BE2C (cell line): ENCODE data around the gene KCNK10.

Experiments
- DNase-seq: peaks from one replicate; pipeline ENCODE4 v3.0.0-alpha.2; 2020
- H3K27me3 ChIP-seq: fragments of 250-450 bp; sonication (Bioruptor Pico); 2 replicates; pipeline ENCODE4 v1.5.1; 2020; ENCODE audit warnings: mild to moderate bottlenecking
- H3K36me3 ChIP-seq: fragments of 250-450 bp; sonication (Bioruptor Pico); 2 replicates; pipeline ENCODE4 v1.5.1; 2020; ENCODE audit warnings: mild to moderate bottlenecking
- H3K4me1 ChIP-seq: fragments of 250-450 bp; sonication (Bioruptor Pico); 2 replicates; pipeline ENCODE4 v1.5.1; 2020
- H3K4me3 ChIP-seq: 2 replicates; pipeline ENCODE4 v1.5.1; 2011; ENCODE audit warnings: low read depth, low read length
- H3K9me3 ChIP-seq: fragments of 250-450 bp; sonication (Bioruptor Pico); 2 replicates; pipeline ENCODE4 v1.5.1; 2020
- CTCF ChIP-seq: IDR thresholded peaks from 2 replicates; pipeline ENCODE4 v1.5.1; 2012; ENCODE audit warnings: mild to moderate bottlenecking, low read depth, low read length

KCNK10 gene

DNA sequence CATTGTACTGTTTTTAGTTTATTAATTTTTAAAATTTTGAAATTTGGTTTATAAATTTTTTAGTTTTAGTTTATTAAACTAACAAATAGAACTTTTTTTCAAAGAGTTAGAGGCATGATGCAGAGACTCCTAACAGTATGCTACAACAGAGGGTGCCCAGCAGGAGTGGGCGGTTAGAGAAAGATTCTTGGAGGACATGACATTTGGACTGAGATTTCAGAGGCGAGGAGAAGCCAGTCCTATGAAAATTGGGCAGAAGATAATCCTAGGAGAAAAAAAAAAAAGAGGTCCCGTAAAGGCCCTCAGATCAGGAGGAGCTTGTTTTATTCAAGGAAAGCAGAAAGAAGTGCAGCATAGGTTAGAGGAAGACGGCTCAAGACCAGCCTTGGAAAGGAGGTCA, 21.7 kb downstream of the KCNK10 start:
- no peak for TF ChIP-seq CTCF
- no peak for DNase-seq
- H3K4me3 ChIP-seq = no peak overlapping the region
- no peaks in the 10 kb centered on the region for H3K36me3 ChIP-seq
- no peaks in the 10 kb centered on the region for H3K9me3 ChIP-seq
- peaks cover 4% of the 10 kb centered on the region; the same call in 1 of the 2 replicates for H3K27me3 ChIP-seq
- no peaks in the 10 kb centered on the region; the same call in 1 of the 2 replicates for H3K4me1 ChIP-seq

- Histone ChIP-seq H3K9me3 (no peaks in the 10 kb centered on the region), H3K27me3 (peaks cover 4% of the 10 kb centered on the region; the same call in 1 of the 2 replicates), H3K4me3 (no peak overlapping the region), H3K36me3 (no peaks in the 10 kb centered on the region), H3K4me1 (no peaks in the 10 kb centered on the region; the same call in 1 of the 2 replicates)
- DNase-seq = no peak
- no peak for TF ChIP-seq CTCF
Measured at GRCh38 chr14:88300817-88301216, 22.3 kb downstream of the KCNK10 start.

DNA sequence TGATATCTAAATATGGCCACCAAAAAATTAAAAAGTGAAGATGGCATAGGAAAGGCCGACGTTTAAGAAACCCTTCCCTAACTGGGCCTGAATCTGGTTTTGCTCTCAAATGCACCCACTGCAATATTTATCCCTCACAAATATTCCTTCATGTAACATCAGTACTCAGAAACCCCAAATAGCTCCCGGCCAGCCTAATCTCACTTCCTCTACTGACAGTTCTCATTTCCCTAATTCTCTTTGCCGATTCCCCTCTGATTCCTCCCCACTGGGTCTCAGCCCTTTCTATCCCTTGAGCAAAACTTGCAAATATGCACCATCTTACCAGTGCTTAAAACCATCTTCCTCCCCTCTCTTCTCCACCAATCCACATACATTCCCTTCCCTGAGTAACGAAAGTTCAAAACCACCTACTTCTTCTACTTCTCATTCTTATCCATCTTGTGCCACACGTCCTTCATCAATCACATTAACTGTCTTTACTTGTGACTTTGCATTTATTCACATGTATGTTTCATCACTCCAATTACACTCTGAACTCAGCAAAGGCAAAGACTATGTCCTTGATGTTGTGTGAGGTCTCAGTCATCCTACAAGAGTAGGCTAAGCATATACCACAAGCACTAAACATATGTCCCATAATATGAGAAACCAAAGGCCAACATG, 23.1 kb downstream of the KCNK10 start:
- no peak overlapping the region for H3K4me3 ChIP-seq
- TF ChIP-seq CTCF = no peak
- peaks cover 4% of the 10 kb centered on the region; the same call in 1 of the 2 replicates for H3K27me3 ChIP-seq
- H3K36me3 ChIP-seq = no peaks in the 10 kb centered on the region
- no peaks in the 10 kb centered on the region; the same call in 1 of the 2 replicates for H3K4me1 ChIP-seq
- no peaks in the 10 kb centered on the region for H3K9me3 ChIP-seq
- DNase-seq = no peak

GRCh38 chr14:88297306-88297705, 25.8 kb downstream of the KCNK10 start:
- TF ChIP-seq CTCF = no peak
- peaks cover 4% of the 10 kb centered on the region; the same call in 1 of the 2 replicates for H3K27me3 ChIP-seq
- no peaks in the 10 kb centered on the region; the same call in 1 of the 2 replicates for H3K4me1 ChIP-seq
- no peak overlapping the region for H3K4me3 ChIP-seq
- no peaks in the 10 kb centered on the region for H3K9me3 ChIP-seq
- H3K36me3 ChIP-seq = no peaks in the 10 kb centered on the region
- DNase-seq = no peak

DNA sequence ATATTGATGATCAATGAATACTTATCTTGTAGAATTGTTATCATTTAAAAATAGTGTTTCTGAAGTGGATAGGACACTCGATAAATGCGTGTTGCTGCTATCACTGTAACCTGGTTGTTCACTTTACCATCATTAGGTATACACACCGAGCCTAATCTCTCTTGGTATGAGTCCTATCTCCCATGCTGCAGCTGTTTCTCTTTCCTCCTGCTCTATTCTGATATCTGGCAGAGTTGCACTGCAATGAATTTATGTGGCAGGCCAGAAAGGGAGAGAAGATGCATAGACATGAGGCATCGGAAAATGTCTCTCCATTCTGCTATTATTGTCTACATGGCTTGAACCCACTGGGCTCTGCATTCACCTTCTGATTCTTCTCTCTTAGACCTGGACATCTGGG, 26.7 kb downstream of the KCNK10 start:
- no peak overlapping the region for H3K4me3 ChIP-seq
- no peaks in the 10 kb centered on the region for H3K9me3 ChIP-seq
- no peak for TF ChIP-seq CTCF
- no peaks in the 10 kb centered on the region; the same call in 1 of the 2 replicates for H3K4me1 ChIP-seq
- no peaks in the 10 kb centered on the region for H3K36me3 ChIP-seq
- H3K27me3 ChIP-seq = peaks cover 4% of the 10 kb centered on the region; the same call in 1 of the 2 replicates
- DNase-seq = no peak

- Histone ChIP-seq H3K4me3 (no peak overlapping the region), H3K4me1 (no peaks in the 10 kb centered on the region), H3K9me3 (no peaks in the 10 kb centered on the region), H3K36me3 (no peaks in the 10 kb centered on the region), H3K27me3 (no peaks in the 10 kb centered on the region)
- no peak for DNase-seq
- no peak for TF ChIP-seq CTCF
Measured at GRCh38 chr14:88289996-88290395, 33.1 kb downstream of the KCNK10 start.
